Measurements from ENCODE around the gene ALKBH7. TPM values are rescaled to one million over a fixed set of nuclear protein-coding genes. Genes with fewer than 3 reads are reported as not detected.

Gene ALKBH7
- 37.8 and 64.3 TPM in 2 replicates for total RNA-seq

GRCh38 chr19:6372594-6373095, at the start of gene ALKBH7:
Gene ALKBH7 (plus strand): TSS chr19:6372794. CDS start chr19:6372821, 27 bp downstream.

GRCh38 chr19:6333439-6333838, 39.2 kb upstream of the ALKBH7 start, which contains the start of gene ACER1:
Gene ACER1 (minus strand): TSS chr19:6333612. CDS start chr19:6333551, 61 bp downstream.

GRCh38 chr19:6375411-6376010, 2.9 kb downstream of the ALKBH7 start, which contains the start of gene PSPN:
Gene PSPN (minus strand): TSS chr19:6375933. CDS start chr19:6375849, 84 bp downstream.

GRCh38 chr19:6393074-6393982, 20.7 kb downstream of the ALKBH7 start, which contains the start of gene GTF2F1:
Gene GTF2F1 (minus strand): TSS chr19:6393164. CDS start chr19:6392995, 169 bp downstream.

GRCh38 chr19:6424195-6424938, 51.8 kb downstream of the ALKBH7 start, which contains the start of gene KHSRP:
Gene KHSRP (minus strand): TSS chr19:6424811. CDS start chr19:6424701, 110 bp downstream.

Other genes starting within 250 kb of the ALKBH7 start
- not detected in 2 replicates for gene ACSBG2, start 237.1 kb upstream of the ALKBH7 start, total RNA-seq
- gene MLLT1, start 92.8 kb upstream of the ALKBH7 start, total RNA-seq: 15.7 and 20.3 TPM in 2 replicates
- not detected in 2 replicates for gene ACER1, start 39.2 kb upstream of the ALKBH7 start, total RNA-seq
- 131 and 155 TPM in 2 replicates for gene CLPP, start 11.3 kb upstream of the ALKBH7 start, total RNA-seq
- gene PSPN, start 3.1 kb downstream of the ALKBH7 start, total RNA-seq: 0.19 and 1.4 TPM in 2 replicates
- 43.5 and 52.1 TPM in 2 replicates for gene GTF2F1, start 20.4 kb downstream of the ALKBH7 start, total RNA-seq
- gene KHSRP, start 52.0 kb downstream of the ALKBH7 start, total RNA-seq: 120 and 172 TPM in 2 replicates
- not detected in 2 replicates for gene SLC25A41, start 61.0 kb downstream of the ALKBH7 start, total RNA-seq
- gene SLC25A23, start 87.0 kb downstream of the ALKBH7 start, total RNA-seq: 43.7 and 50.1 TPM in 2 replicates
- gene CRB3, start 91.5 kb downstream of the ALKBH7 start, total RNA-seq: 30.4 and 36.9 TPM in 2 replicates
- 0.05 and 0.14 TPM in 2 replicates for gene DENND1C, start 109.0 kb downstream of the ALKBH7 start, total RNA-seq
- 0.14 TPM in 1 of 2 replicates, not detected in the other for gene TUBB4A, start 129.5 kb downstream of the ALKBH7 start, total RNA-seq
- gene TNFSF9, start 158.2 kb downstream of the ALKBH7 start, total RNA-seq: 31.6 and 32.9 TPM in 2 replicates
- gene CD70, start 218.4 kb downstream of the ALKBH7 start, total RNA-seq: 0.35 TPM in 1 of 2 replicates, not detected in the other

All from airway epithelial cell (primary cell).